ENCODE measurements around the gene FIGNL2. TPM values are rescaled to one million over a fixed set of nuclear protein-coding genes. Genes with fewer than 3 reads are reported as not detected.

The FIGNL2 gene
- total RNA-seq, 1 experiment from 2014 or later, result 0.27 TPM

GRCh38 chr12:51890511-51891171 is 42.1 kb upstream of the FIGNL2 start:
- H3K79me2 ChIP-seq (ENCODE audit: insufficient read depth, low read length), result no peaks in the 10 kb centered on the region
- intact Hi-C loops (cut with micrococcal nuclease), result loop anchor here (5.0 kb wide), 1 partner anchor 132 kb away; no protein-coding TSS in a partner anchor
- H3K9me3 ChIP-seq (ENCODE audit: control insufficient read depth in 1 of 2, insufficient read depth in 1 of 2, low read depth in 1 of 2, low read length in 2 of 2), result no peaks in the 10 kb centered on the region
- H3K36me3 ChIP-seq (ENCODE audit: control insufficient read depth in 1 of 2, insufficient read depth in 2 of 2, low read length in 2 of 2), result no peaks in the 10 kb centered on the region
- no peaks in the 10 kb centered on the region for H3K9me2 ChIP-seq (ENCODE audit: insufficient read depth)
- H3K9ac ChIP-seq (ENCODE audit: low read length), result no peak overlapping the region
- no peak for TF ChIP-seq CEBPB (IDR thresholded peaks at IDR 0.05; ENCODE audit: low read depth)
- no peak for TF ChIP-seq POLR2A (IDR thresholded peaks at IDR 0.05; ENCODE audit: borderline replicate concordance, extremely low read depth, insufficient read depth, insufficient read length)
- TF ChIP-seq YY1 (IDR thresholded peaks at IDR 0.05; ENCODE audit: extremely low read depth, insufficient replicate concordance, low read depth, low read length), result no peak
- TF ChIP-seq ZBTB33 (IDR thresholded peaks at IDR 0.05; ENCODE audit: extremely low read depth, insufficient replicate concordance, low read length), result no peak
- no peak for TF ChIP-seq ELF1 (IDR thresholded peaks at IDR 0.05; ENCODE audit: borderline replicate concordance, low read depth)
- TF ChIP-seq FOSL1 (IDR thresholded peaks at IDR 0.05; ENCODE audit: low read depth), result no peak
- no peak for TF ChIP-seq POLR2AphosphoS5 (IDR thresholded peaks at IDR 0.05; ENCODE audit: low read depth, low read length)
- TF ChIP-seq TCF7L2 (IDR thresholded peaks at IDR 0.05; ENCODE audit: borderline replicate concordance, extremely low read depth, insufficient read depth, insufficient read length), result no peak
- ChIA-PET POLR2A (no interaction called here), CTCF (no interaction called here), RAD21 (ENCODE audit: low non-redundant PET in 1 of 2, low total read pairs in 2 of 2, uncharacterized antibody in 2 of 2, unreplicated experiment in 2 of 2) (no interaction called here)
- no peak overlapping the region for H3K4me2 ChIP-seq (ENCODE audit: low read length)
- DNase-seq (ENCODE audit: low read depth, low spot score), result no peak
- no TSS peak for BruUV-seq (replicated peaks)
- H3K4me3 ChIP-seq (replicated peaks in 1 of 2; ENCODE audit: low read depth in 1 of 2, low read length in 2 of 2), result no peak overlapping the region
- peaks cover 0 to 13% of the 10 kb centered on the region in 2 experiments; a peak in 2 of 4 replicates for H3K4me1 ChIP-seq (ENCODE audit: control insufficient read depth in 1 of 2, insufficient read depth in 2 of 2, low read length in 2 of 2)
- ATAC-seq, result no peak
- H3K27me3 ChIP-seq (ENCODE audit: insufficient read depth, low read length), result no peaks in the 10 kb centered on the region
- no peak overlapping the region for H3K27ac ChIP-seq (ENCODE audit: low read depth, low read length)
- no peaks in the 10 kb centered on the region for H4K20me1 ChIP-seq (ENCODE audit: insufficient read depth)
- H2AFZ ChIP-seq (ENCODE audit: low read depth, low read length, poor library complexity, severe bottlenecking), result no peak overlapping the region
